Heart right ventricle (tissue), 16 donors: Measurements from ENCODE around the gene DEPDC1B. TPM values are rescaled to one million over a fixed set of nuclear protein-coding genes. Genes with fewer than 3 reads are reported as not detected.
A peak's percentile ranks its signal among the peaks of the same experiment; 100 is the strongest.

Source experiments
- ATAC-seq, 8 donors: fragments of 200-7000 bp; cut with Tn5 transposase; one replicate each; pipeline ENCODE4 v1.9.1; 2020; ENCODE audit warnings: mild to moderate bottlenecking in 8 of 8, moderate library complexity in 8 of 8, moderate number of reproducible peaks in 1 of 8
- DNase-seq, 2 donors: peaks; one replicate each; pipeline ENCODE4 v3.0.0-alpha.2; 2020
- H3K27ac ChIP-seq, 10 donors: fragments of 200-600 bp; sonication (generic) in 2 of 10; one replicate each; pipeline versions ENCODE4 v1.5.0 to v1.8.0; 2020 to 2022; ENCODE audit warnings: mild to moderate bottlenecking in 3 of 10
- H3K27me3 ChIP-seq, 7 donors: fragments of 200-600 bp; one replicate each; pipeline ENCODE4 v1.8.0; 2021 to 2022; ENCODE audit warnings: mild to moderate bottlenecking in 2 of 7
- H3K36me3 ChIP-seq, 9 donors: fragments of 200-600 bp; sonication (generic) in 1 of 9; one replicate each; pipeline versions ENCODE4 v1.5.0 to v1.8.0; 2020 to 2022; ENCODE audit warnings: mild to moderate bottlenecking in 2 of 9
- H3K4me1 ChIP-seq, 9 donors: fragments of 200-600 bp; sonication (generic) in 1 of 9; one replicate each; pipeline versions ENCODE4 v1.5.0 to v1.8.0; 2020 to 2022; ENCODE audit warnings: mild to moderate bottlenecking in 4 of 9
- H3K4me3 ChIP-seq, 10 donors: fragments of 200-600 bp; sonication (generic) in 2 of 10; one replicate each; pipeline versions ENCODE4 v1.5.0 to v1.8.0; 2020 to 2022; ENCODE audit warnings: mild to moderate bottlenecking in 7 of 10, moderate library complexity in 2 of 10
- H3K9me3 ChIP-seq, 11 donors: fragments of 200-600 bp in 10 of 11; sonication (generic) in 2 of 11; one replicate each; pipeline versions ENCODE4 v1.5.0 to v1.8.0; 2013 to 2022; ENCODE audit warnings: mild to moderate bottlenecking in 2 of 11, control low read depth in 1 of 11, moderate library complexity in 1 of 11
- WGBS, 2 donors: extraction: QIAGEN DNeasy Blood & Tissue Kit; methylation state at CpG; one replicate each; pipeline ENCODE4 v1.1.7; 2013; ENCODE audit warnings: inconsistent platforms in 1 of 2; 5-methylcytosine and 5-hydroxymethylcytosine counted together
- intact Hi-C, 10 donors: fragments of 100-400 bp; cut with DNase I; formaldehyde crosslinking; loops; one replicate each; pipeline versions ENCODE4 v1.11.1 to v1.14.2; 2022
- long read RNA-seq, 3 donors: library from polyadenylated mRNA; unstranded; transcript quantifications; one replicate each; pipeline ENCODE4 v2.0.0, GENCODE V29; 2020 to 2021
- polyA plus RNA-seq, 2 donors: library from polyadenylated mRNA; stranded (reverse); fragments of 200-250 nt; gene quantifications; one replicate each; pipeline ENCODE4 v1.2.3, GENCODE V29; 2013
- total RNA-seq, 10 donors: library from RNA; stranded (reverse); fragmentation: NEBNext Ultra II Directional in 3 of 10; extraction: Animal tissue kit (Norgen Biotek cat#: 25700) in 3 of 10; gene quantifications; one replicate each; pipeline versions ENCODE4 v1.2.1 to v1.2.4, GENCODE V29; 2021 to 2023
- TF ChIP-seq, protein P1 (sequence below), 9 donors: fragments of 200-600 bp; sonication (generic) in 2 of 9; IDR thresholded peaks; one replicate each; pipeline versions ENCODE4 v1.5.0 to v1.8.0; 2021 to 2022; ENCODE audit warnings: antibody characterized with exemption in 9 of 9, mild to moderate bottlenecking in 5 of 9, moderate library complexity in 1 of 9
- donor health status: Arrhythmogenic right ventricular cardiomyopathy.
- donor health status: ischemic (EF 13 %, LVEDD 7.1; RV severe dilation, severe dysfunction).
- donor health status: healthy with polysubstance abuse.
- donor health status: DM: no; HTN: yes; CAD: no.
- donor health status: DM: no; HTN: no; CAD: no.
- donor health status: ischemic (EF 25% LVEDD 6.9; RV normal size, moderate dysfunction).
- donor health status: ischemic (EF 25% LVEDD 5.7; RV mildly dilated, moderate dysfunction).
- donor health status: healthy.
- donor health status: DM: yes; HTN: yes; CAD: no.
- donor health status: Ischemic cardiomyopathy.
- donor health status: ischemic (EF 35%, LVEDD 5.7; RV mildly dilated, moderate dysfunction).
- donor health status: nonischemic (EF 11% LVEDD 7.7; RV severe dilation, severe dysfunction).
- donor health status: DM: yes; HTN: yes; CAD: no.
- donor health status: PGD.
- donor health status: ischemic (EF 29% LVEDD 5.4; RV normal size, mild dysfunction).
- donor health status: nonischemic (EF 23%, LVEDD 6.1; RV moderate dilation, normal function).

Gene DEPDC1B
- 1 to 10 TPM in 1 of 10 donors, under 1 TPM in 2, not detected in 7; 0.46 to 1.1 (median 0.59) TPM for total RNA-seq
- polyA plus RNA-seq: under 1 TPM; 0.04 to 0.15 TPM
- long read RNA-seq, donor 1: 0 reads
- long read RNA-seq, donor 2: 0 reads
- long read RNA-seq, donor 3: 0 reads

DNA sequence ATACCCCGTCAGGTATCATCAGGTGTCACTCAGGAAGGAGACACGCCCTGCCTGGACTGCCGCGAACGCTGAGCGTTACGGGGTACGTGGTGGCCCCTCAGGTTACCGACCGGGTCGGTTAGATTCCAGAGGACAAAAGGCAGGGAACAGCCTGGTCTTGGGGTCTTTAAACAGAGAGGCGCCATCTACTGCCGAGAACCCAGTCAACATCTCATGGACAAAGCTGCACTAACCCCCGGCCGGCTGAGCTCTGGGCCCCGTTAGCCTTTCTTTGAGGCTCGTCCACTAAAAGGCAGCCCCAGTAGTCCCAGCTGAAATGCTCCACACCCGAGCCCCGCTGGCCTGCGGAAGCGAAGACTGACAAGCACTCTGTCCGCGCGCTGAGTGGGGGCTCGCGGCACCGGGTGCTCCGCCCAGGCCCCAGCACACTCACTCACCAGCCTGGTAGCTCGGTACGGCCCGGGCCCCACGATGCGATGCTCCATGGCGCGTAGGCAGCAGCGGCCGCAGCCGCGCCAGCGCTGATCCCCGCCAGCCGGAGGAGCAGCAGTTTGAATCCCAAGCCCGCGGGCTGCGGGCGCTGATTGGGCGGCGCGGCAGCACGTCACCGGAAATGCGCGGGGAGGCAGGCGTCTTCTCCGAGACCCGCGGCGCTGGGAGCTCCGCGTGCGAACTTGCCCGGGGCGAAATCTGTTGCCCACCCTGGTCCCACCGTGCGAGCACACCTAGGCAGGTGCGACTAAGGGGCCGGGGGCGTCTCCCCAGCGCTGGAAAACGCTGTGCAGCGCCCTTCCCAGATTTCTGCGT, at the start of gene DEPDC1B:
Gene DEPDC1B (minus strand): TSS at position 558 of the 807 bp plus-strand sequence. CDS start 73 bp downstream, at position 485.
- peaks cover 0 to 6% (median 0%) of the 10 kb centered on the region in 7 donors for H3K27me3 ChIP-seq
- peak; percentile 95 to 99 (median 97) for ATAC-seq
- H3K36me3 ChIP-seq: no peaks in the 10 kb centered on the region
- H3K4me3 ChIP-seq: peak within 1 kb of the TSS; percentile 55 to 98 (median 86)
- WGBS, 2 donors: 0 to 1% methylated on average over 69 to 72 of the region's 72 CpGs
- H3K4me1 ChIP-seq: peaks cover 0 to 21% (median 11%) of the 10 kb centered on the region in 9 donors
- peak within 1 kb of the TSS in 7 of 10 donors; percentile 31 to 72 (median 59) for H3K27ac ChIP-seq
- TF ChIP-seq, protein P1, sequence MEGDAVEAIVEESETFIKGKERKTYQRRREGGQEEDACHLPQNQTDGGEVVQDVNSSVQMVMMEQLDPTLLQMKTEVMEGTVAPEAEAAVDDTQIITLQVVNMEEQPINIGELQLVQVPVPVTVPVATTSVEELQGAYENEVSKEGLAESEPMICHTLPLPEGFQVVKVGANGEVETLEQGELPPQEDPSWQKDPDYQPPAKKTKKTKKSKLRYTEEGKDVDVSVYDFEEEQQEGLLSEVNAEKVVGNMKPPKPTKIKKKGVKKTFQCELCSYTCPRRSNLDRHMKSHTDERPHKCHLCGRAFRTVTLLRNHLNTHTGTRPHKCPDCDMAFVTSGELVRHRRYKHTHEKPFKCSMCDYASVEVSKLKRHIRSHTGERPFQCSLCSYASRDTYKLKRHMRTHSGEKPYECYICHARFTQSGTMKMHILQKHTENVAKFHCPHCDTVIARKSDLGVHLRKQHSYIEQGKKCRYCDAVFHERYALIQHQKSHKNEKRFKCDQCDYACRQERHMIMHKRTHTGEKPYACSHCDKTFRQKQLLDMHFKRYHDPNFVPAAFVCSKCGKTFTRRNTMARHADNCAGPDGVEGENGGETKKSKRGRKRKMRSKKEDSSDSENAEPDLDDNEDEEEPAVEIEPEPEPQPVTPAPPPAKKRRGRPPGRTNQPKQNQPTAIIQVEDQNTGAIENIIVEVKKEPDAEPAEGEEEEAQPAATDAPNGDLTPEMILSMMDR (IDR thresholded peaks at IDR 0.05): peak in 4 of 9 donors; percentile 15 to 23 (median 18)
- intact Hi-C loops: no loop called here
- DNase-seq: peak; percentile 79 to 86
- H3K9me3 ChIP-seq: no peaks in the 10 kb centered on the region

- Histone ChIP-seq H3K4me3 (no peak overlapping the region), H3K36me3 (no peaks in the 10 kb centered on the region), H3K9me3 (peaks cover 0 to 20% (median 10%) of the 10 kb centered on the region in 11 donors), H3K27ac (no peak overlapping the region), H3K4me1 (no peaks in the 10 kb centered on the region), H3K27me3 (no peaks in the 10 kb centered on the region)
- intact Hi-C loops: loop anchor here in 1 of 10 donors (10.0 kb wide), 1 partner anchor 60 kb away; no protein-coding TSS in a partner anchor
- TF ChIP-seq, protein P1 (IDR thresholded peaks at IDR 0.05): no peak
- ATAC-seq: no peak
- 92 to 94% methylated on average over 6 of the region's 6 CpGs for WGBS, 2 donors
- no peak for DNase-seq
These were observed 44.7 kb upstream of the DEPDC1B start for GRCh38 chr5:60744682-60745081.

DNA sequence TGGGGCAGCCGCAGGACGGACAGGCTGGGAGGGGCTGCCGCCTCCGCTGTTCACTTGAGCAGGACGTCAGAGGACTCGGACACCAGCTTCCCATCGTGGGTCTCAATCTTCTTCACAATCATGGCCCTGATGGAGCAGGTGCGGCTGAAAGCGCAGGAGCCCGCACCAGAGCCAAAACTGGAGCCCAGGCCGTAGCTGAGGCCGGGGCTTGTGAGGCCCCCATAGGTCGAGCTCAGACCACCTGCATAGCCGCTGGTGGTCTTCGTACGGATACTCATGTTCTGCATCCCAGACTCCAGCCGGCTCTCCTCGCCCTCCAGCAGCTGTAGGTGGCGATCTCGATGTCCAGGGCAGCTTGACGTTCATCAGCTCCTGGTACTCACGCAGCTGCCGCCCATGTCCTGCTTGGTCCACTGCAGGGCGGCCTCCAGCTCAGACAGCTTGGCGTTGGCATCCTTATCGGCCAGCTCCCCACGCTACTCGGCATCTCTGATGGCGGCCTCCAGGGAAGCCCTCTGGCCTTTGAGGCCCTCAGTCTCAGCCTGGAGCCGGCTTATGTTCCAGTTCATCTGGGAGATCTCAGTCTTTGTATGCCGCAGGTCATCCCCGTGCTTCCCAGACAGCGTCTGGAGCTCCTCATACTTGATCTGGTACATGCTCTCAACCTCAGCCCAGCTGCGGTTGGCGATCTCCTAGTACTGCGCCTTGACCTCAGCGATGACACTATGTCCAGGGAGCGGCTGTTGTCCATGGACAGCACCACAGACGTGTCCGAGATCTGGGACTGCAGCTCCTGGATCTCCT, 43.7 kb upstream of the DEPDC1B start:
- intact Hi-C loops: loop anchor here in 1 of 10 donors (10.0 kb wide), 1 partner anchor 61 kb away; no protein-coding TSS in a partner anchor
- H3K4me3 ChIP-seq: no peak overlapping the region
- no peak overlapping the region for H3K27ac ChIP-seq
- no peaks in the 10 kb centered on the region for H3K36me3 ChIP-seq
- DNase-seq (no peak), ATAC-seq (no peak)
- H3K4me1 ChIP-seq: no peaks in the 10 kb centered on the region
- peaks cover 0 to 27% (median 13%) of the 10 kb centered on the region in 11 donors for H3K9me3 ChIP-seq
- TF ChIP-seq, protein P1 (IDR thresholded peaks at IDR 0.05): no peak
- WGBS, 2 donors: 92 to 93% methylated on average over 40 of the region's 40 CpGs
- no peaks in the 10 kb centered on the region for H3K27me3 ChIP-seq

GRCh38 chr5:60740322-60740721, 40.4 kb upstream of the DEPDC1B start:
- Histone ChIP-seq H3K27me3 (no peaks in the 10 kb centered on the region), H3K9me3 (peaks cover 0 to 30% (median 13%) of the 10 kb centered on the region in 11 donors), H3K4me3 (no peak overlapping the region), H3K36me3 (no peaks in the 10 kb centered on the region), H3K27ac (no peak overlapping the region), H3K4me1 (no peaks in the 10 kb centered on the region)
- intact Hi-C loops: loop anchor here in 1 of 10 donors (10.0 kb wide), 1 partner anchor 64 kb away; no protein-coding TSS in a partner anchor
- TF ChIP-seq, protein P1 (IDR thresholded peaks at IDR 0.05): no peak
- ATAC-seq: no peak
- DNase-seq: no peak
- 90 to 92% methylated on average over 2 of the region's 2 CpGs for WGBS, 2 donors
